Right atrium auricular region (tissue), 2 donors: ENCODE measurements around the gene CNTNAP2. TPM values are rescaled to one million over a fixed set of nuclear protein-coding genes. Genes with fewer than 3 reads are reported as not detected.

Experiments used
- DNase-seq: peaks from one replicate; pipeline ENCODE4 v3.0.0-alpha.2; 2019; ENCODE audit warnings: low spot score
- H3K27ac ChIP-seq, 2 donors: fragments of 200-600 bp; sonication (generic); 1 replicate in 1 of 2; 2 replicates in 1 of 2; pipeline ENCODE4 v1.5.1; 2016 to 2019
- H3K27me3 ChIP-seq, 2 donors: fragments of 200-600 bp; sonication (generic); one replicate each; pipeline versions ENCODE4 v1.5.1 to v1.6.0; 2017 to 2019
- H3K36me3 ChIP-seq: fragments of 200-600 bp; sonication (generic); one replicate; pipeline ENCODE4 v1.5.1; 2016
- H3K4me1 ChIP-seq, 2 donors: fragments of 200-600 bp; sonication (generic); one replicate each; pipeline versions ENCODE4 v1.5.1 to v1.6.0; 2017 to 2019
- H3K4me3 ChIP-seq, 2 donors: fragments of 200-600 bp; sonication (generic); 1 replicate in 1 of 2; 2 replicates in 1 of 2; pipeline ENCODE4 v1.5.1; 2017 to 2019; ENCODE audit warnings: mild to moderate bottlenecking in 1 of 2, moderate library complexity in 1 of 2
- H3K9me3 ChIP-seq, 2 donors: fragments of 200-600 bp; sonication (generic); one replicate each; pipeline ENCODE4 v1.5.1; 2019
- total RNA-seq, 2 donors: library from RNA; depleted of rRNA; stranded (reverse); fragments of >200 nt; gene quantifications; one replicate each; pipeline ENCODE4 v1.1.0, GENCODE V29; 2016
- TF ChIP-seq, protein P1 (sequence below), 2 donors: fragments of 200-600 bp; sonication (generic); IDR thresholded peaks; one replicate each; pipeline ENCODE4 v1.5.1; 2019; ENCODE audit warnings: antibody characterized with exemption in 2 of 2

CNTNAP2 gene
- total RNA-seq, 2 donors from 2014 or later: 1.1 to 1.7 TPM

DNA sequence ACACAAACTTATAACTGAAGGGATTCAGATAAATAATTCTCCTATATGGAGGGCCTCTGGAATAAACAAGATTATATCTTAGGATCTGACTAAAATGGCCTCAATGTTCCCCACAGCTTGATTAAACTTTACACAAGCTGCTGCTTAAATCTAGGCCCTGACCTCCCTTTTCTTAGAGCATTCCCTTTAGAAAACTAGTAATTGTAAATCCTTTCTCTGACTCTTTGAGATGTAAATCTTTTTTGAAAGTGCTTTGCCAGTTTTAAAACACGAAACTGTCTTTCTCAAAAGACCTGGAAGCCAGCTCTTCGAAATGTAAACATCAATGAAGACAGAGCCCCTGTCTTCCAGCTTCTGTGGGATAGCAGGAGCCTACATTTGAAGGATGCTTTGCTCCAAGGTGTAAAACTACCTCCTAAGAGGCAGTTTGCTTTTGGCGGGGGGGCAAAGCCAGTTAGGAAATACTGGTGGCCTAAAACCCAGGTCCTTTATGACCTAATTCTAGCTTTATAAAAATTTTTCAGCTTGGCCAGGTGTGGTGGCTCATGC, 758.7 kb downstream of the CNTNAP2 start:
- Histone ChIP-seq H3K4me1 (no peaks in the 10 kb centered on the region), H3K9me3 (no peaks in the 10 kb centered on the region), H3K27me3 (no peaks in the 10 kb centered on the region), H3K36me3 (no peaks in the 10 kb centered on the region), H3K4me3 (no peak overlapping the region), H3K27ac (no peak overlapping the region)
- TF ChIP-seq, protein P1, sequence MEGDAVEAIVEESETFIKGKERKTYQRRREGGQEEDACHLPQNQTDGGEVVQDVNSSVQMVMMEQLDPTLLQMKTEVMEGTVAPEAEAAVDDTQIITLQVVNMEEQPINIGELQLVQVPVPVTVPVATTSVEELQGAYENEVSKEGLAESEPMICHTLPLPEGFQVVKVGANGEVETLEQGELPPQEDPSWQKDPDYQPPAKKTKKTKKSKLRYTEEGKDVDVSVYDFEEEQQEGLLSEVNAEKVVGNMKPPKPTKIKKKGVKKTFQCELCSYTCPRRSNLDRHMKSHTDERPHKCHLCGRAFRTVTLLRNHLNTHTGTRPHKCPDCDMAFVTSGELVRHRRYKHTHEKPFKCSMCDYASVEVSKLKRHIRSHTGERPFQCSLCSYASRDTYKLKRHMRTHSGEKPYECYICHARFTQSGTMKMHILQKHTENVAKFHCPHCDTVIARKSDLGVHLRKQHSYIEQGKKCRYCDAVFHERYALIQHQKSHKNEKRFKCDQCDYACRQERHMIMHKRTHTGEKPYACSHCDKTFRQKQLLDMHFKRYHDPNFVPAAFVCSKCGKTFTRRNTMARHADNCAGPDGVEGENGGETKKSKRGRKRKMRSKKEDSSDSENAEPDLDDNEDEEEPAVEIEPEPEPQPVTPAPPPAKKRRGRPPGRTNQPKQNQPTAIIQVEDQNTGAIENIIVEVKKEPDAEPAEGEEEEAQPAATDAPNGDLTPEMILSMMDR (IDR thresholded peaks at IDR 0.05): no peak
- DNase-seq: no peak

DNA sequence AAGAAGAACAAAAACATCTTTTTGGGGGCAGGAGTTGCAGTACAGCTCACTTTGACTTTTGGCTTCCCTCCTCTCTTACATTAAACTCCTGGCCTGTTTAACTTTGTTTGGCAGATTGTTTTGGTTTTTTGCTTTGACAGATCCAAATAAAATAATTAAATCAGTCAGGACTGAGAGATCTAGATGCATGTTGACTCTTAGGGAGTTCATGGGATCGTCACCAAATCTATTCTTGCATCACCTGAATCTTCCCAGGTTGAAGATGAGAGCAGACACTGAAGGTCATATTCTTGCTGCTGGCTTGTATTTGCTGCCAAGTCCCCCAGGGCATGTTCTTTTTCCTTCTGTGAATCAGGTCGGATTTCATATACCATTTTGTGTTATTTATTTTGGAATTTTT, 759.4 kb downstream of the CNTNAP2 start:
- H3K27ac ChIP-seq: no peak overlapping the region
- DNase-seq: no peak
- no peaks in the 10 kb centered on the region for H3K27me3 ChIP-seq
- no peaks in the 10 kb centered on the region for H3K36me3 ChIP-seq
- H3K9me3 ChIP-seq: no peaks in the 10 kb centered on the region
- no peak overlapping the region for H3K4me3 ChIP-seq
- TF ChIP-seq, protein P1 (IDR thresholded peaks at IDR 0.05): no peak
- H3K4me1 ChIP-seq: no peaks in the 10 kb centered on the region

DNA sequence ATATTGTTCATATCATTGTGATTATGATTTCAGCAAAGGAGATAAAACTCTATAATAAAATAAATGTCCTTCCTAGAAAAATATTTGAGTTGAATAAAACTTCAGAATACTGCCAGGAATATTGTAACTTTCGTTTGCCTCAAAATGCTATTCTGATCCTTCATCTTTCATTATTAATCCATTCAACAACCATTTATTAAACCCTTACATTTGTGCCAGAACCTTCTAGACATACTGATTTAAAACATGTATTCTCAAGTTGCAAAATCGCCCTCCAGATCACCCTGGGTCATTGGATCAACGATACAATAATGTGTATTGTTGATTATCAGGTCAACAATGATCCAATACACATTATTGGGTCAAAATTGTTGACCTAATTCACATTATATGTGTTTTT, 759.8 kb downstream of the CNTNAP2 start:
- H3K36me3 ChIP-seq: no peaks in the 10 kb centered on the region
- H3K4me3 ChIP-seq: no peak overlapping the region
- no peaks in the 10 kb centered on the region for H3K9me3 ChIP-seq
- no peaks in the 10 kb centered on the region for H3K27me3 ChIP-seq
- H3K4me1 ChIP-seq: no peaks in the 10 kb centered on the region
- no peak for DNase-seq
- no peak overlapping the region for H3K27ac ChIP-seq
- TF ChIP-seq, protein P1 (IDR thresholded peaks at IDR 0.05): no peak

GRCh38 chr7:146878901-146879300, 762.3 kb downstream of the CNTNAP2 start:
- Histone ChIP-seq H3K4me3 (no peak overlapping the region), H3K9me3 (no peaks in the 10 kb centered on the region), H3K4me1 (no peaks in the 10 kb centered on the region), H3K36me3 (no peaks in the 10 kb centered on the region), H3K27ac (no peak overlapping the region), H3K27me3 (no peaks in the 10 kb centered on the region)
- TF ChIP-seq, protein P1 (IDR thresholded peaks at IDR 0.05): no peak
- no peak for DNase-seq

GRCh38 chr7:146885231-146885630, 768.6 kb downstream of the CNTNAP2 start:
- no peaks in the 10 kb centered on the region for H3K9me3 ChIP-seq
- H3K4me1 ChIP-seq: no peaks in the 10 kb centered on the region
- no peak overlapping the region for H3K4me3 ChIP-seq
- TF ChIP-seq, protein P1 (IDR thresholded peaks at IDR 0.05): no peak
- no peak overlapping the region for H3K27ac ChIP-seq
- no peak for DNase-seq
- H3K27me3 ChIP-seq: no peaks in the 10 kb centered on the region
- H3K36me3 ChIP-seq: no peaks in the 10 kb centered on the region
